GM18511 (cell line): ENCODE results near the gene POU4F2.

ENCODE experiments used
- ATAC-seq: cut with Tn5 transposase; IDR thresholded peaks from one replicate; pipeline ENCODE4 v1.9.1; 2021; ENCODE audit warnings: mild to moderate bottlenecking, moderate library complexity; ENCODE audit not compliant: unreplicated experiment

Gene POU4F2, protein sequence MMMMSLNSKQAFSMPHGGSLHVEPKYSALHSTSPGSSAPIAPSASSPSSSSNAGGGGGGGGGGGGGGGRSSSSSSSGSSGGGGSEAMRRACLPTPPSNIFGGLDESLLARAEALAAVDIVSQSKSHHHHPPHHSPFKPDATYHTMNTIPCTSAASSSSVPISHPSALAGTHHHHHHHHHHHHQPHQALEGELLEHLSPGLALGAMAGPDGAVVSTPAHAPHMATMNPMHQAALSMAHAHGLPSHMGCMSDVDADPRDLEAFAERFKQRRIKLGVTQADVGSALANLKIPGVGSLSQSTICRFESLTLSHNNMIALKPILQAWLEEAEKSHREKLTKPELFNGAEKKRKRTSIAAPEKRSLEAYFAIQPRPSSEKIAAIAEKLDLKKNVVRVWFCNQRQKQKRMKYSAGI

DNA sequence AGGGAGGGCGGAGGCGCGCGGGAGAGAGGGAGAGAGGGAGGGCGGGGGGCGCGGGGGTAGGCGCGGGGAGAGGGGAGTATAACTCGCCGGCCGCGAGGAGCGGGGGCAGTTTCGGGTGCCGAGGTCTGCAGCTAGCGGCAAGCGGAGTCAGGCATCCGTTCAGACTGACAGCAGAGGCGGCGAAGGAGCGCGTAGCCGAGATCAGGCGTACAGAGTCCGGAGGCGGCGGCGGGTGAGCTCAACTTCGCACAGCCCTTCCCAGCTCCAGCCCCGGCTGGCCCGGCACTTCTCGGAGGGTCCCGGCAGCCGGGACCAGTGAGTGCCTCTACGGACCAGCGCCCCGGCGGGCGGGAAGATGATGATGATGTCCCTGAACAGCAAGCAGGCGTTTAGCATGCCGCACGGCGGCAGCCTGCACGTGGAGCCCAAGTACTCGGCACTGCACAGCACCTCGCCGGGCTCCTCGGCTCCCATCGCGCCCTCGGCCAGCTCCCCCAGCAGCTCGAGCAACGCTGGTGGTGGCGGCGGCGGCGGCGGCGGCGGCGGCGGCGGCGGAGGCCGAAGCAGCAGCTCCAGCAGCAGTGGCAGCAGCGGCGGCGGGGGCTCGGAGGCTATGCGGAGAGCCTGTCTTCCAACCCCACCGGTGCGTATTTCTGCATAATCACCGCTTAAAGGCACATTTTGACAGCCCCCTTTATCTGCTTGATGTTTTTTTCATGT is at the start of gene POU4F2:
TSS of gene POU4F2 (plus strand) at position 108 of the 720 bp plus-strand sequence. CDS start at position 356, 248 bp downstream.
- no peak for ATAC-seq

DNA sequence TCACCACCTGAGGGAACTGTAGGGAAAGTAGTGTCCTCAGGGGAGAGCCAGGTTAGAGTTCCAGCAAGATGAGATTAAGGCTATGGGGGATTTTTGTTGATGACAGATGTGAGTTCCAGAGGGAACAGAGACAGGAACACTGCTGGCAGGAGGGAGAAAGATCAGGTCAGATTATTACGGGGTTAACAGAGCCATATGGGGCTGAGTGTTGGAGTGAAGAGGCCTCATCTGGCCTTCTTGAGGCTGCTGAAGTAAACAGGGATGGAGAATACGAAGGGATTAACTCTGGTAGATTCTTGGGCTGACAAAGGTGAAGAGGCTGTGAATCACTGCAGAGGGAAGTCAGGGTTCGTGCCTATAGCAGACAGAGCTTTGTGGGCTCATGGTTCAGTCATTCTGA is 47.9 kb upstream of the POU4F2 start:
- no peak for ATAC-seq

DNA sequence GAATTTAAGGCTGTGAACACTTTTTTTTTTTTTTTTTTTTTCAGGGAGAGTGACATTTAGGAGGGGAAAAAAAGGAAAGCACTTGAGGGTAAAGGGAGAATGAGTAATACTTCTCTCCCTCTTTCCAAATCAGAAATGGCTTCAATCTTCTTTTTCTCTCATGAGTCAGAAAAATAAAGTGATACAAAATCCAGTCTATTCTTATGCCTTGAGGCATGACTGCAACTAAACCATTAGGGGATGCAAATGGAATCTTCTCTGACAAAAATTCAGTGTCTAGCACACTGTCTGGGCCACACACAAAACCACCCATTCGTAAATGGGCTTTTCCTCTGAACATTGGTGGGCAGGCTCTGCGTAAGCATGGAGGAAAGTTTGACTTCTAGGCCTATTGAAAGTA is 46.7 kb upstream of the POU4F2 start:
- no peak for ATAC-seq

DNA sequence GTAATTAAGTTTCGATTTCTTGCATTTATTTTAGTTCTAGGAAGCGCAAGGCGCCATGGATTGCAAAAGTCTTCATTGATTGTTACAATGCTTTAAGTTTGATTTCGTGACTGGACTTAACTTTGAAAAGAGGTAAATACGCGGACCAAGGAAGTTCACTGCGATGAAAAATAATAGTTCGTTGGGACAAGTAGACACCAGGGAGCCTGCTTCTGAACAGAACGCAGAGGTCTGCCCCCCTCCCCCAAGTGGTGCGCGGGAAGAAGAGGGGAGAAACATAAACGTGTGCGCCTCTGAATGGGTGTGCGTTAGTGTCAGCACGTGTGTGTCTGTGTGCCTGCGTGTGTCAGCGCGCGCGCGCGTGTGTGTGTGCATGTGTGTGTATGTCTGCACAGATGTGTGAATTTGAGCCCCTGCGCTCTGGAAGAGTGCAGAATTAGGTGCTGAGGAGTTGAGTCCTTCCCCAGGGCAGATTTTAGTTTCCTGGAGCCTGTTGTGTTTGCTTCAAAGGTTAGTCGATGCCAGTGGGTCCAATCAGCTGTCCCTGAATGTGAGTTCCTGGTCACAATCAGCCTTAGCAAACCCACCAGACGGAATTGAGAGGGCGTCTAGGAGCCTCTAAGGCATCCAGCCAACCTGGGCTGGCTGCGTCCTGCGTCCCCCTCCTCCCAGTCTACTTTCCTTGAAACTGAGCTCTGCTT is 5.8 kb upstream of the POU4F2 start:
- ATAC-seq: no peak

DNA sequence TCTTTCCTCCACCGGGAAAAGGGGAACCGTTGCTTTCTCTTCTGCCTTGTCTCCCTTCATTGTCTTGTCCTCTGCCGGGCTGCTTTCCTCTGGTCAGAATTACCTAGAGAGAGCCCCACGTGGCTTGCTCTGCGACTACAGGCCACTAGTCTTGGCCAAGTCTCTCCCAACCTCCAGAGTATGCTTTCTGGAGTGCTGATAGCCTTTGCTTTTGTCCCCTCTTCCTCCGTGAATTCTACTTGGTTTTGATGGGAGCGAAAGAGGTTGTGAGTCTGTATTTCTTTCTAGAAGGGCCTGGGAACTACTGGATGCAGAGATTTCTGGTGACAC is 5.3 kb upstream of the POU4F2 start:
- no peak for ATAC-seq

DNA sequence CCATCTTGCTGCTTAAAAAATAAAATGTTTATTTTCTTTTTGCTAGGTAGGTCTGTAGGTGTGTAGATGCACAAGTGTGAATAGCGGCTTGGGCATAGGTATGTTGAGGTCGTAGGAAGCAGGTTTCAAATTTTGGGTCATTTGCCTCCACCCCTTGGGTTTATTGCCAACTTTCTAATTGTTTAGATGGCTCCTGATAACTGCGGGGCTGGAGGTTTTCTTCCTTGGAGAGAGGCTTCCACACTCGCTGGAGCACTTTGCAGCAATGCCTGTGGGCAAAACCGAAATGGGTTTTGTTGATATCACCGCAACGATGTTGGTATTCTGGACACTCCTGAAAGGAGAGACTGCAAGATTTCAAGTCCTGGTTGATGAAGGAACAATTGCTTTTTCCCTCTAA is 3.9 kb upstream of the POU4F2 start:
- ATAC-seq: no peak

DNA sequence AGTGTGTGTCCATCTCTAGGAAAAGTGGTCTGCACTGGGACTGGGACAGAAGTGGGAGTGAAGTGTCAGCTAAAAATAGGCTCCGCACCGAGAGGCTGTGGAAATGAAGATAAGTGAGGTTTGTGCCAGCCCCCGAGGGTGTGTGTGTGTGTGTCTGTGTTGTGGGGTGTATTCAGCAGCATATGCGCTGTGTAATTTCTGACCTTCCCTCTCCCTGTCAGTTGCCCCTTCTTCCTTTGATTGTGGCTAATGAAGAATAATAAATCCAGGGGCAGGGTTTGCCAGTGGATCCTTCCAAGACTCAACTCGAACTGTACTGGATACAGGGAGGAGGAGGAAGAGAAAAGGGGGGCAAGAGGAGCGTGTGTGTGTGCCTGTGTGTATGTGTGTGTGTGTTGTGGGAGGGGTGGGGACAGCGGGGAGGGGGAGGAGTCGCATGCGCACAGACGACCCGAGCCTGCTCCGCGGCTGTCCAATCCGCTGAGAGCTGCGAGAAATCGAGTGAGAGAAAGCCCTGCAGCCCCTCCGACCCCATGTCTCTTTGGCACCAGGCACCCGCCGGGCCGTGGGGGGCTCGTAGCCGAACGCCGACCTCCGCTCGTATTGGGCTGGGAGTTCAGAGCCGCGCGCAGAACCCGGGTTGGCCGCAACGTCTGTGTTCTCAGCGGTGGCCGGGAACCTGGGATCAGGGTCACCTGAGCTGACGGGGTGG is 916 bp upstream of the POU4F2 start:
- ATAC-seq: no peak

DNA sequence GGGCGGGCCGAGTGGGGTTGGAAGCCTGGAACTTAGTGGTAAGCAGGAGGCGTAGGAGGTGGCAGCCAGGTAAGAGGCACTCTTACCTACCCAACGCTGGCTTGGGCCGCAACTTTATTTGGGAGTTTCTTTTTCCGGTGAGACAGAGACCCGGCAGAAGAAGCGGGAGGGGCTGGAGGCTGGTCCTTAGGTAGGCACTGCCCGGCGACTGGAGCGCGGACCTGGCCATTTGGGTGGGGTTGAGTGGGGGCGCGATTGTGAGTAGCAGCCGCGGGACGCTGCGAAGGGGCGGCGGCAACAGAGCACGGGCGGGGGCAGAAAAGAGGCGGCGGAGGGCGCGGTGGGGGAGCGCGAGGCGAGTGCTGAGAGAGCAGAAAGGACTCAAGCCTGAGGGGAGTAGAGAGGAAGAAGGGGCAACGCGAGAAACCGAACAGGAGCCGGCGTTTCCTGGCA is 334 bp upstream of the POU4F2 start:
- ATAC-seq: no peak

DNA sequence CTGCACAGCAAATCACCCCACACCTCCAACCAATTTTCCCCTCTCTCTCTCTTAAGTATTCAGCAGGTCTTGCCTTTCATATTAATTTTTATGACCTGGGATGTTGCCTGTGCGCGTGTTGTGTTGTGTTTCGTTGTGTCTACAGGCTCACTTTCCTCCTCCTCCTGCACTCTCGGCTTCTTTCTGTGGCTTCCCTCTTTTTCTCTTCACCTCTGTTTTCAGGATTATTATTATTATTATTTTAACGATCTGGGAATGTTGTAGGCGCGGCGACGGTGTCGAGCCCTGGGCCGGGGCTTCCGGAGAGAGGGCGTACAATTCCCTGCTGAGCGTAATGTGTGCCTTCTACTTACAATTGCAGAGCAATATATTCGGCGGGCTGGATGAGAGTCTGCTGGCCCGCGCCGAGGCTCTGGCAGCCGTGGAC is 826 bp downstream of the POU4F2 start:
- ATAC-seq: no peak

DNA sequence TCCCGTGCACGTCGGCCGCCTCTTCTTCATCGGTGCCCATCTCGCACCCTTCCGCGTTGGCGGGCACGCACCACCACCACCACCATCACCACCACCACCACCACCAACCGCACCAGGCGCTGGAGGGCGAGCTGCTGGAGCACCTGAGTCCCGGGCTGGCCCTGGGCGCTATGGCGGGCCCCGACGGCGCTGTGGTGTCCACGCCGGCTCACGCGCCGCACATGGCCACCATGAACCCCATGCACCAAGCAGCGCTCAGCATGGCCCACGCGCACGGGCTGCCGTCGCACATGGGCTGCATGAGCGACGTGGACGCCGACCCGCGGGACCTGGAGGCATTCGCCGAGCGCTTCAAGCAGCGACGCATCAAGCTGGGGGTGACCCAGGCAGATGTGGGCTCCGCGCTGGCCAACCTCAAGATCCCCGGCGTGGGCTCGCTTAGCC is 1.4 kb downstream of the POU4F2 start:
- ATAC-seq: no peak

DNA sequence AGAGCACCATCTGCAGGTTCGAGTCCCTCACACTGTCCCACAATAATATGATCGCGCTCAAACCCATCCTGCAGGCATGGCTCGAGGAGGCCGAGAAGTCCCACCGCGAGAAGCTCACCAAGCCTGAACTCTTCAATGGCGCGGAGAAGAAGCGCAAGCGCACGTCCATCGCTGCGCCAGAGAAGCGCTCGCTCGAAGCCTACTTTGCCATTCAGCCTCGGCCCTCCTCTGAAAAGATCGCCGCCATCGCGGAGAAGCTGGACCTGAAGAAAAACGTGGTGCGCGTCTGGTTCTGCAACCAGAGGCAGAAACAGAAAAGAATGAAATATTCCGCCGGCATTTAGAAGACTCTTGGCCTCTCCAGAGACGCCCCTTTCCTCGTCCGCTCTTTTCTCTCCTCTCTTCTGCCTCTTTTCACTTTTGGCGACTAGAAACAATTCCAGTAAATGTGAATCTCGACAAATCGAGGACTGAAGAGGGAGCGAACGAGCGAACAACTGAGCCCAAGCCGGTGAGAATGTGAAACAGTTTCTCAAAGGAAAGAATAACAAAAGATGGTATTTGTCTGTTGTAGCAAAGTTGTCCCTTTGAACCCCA is 1.9 kb downstream of the POU4F2 start:
- ATAC-seq: no peak

DNA sequence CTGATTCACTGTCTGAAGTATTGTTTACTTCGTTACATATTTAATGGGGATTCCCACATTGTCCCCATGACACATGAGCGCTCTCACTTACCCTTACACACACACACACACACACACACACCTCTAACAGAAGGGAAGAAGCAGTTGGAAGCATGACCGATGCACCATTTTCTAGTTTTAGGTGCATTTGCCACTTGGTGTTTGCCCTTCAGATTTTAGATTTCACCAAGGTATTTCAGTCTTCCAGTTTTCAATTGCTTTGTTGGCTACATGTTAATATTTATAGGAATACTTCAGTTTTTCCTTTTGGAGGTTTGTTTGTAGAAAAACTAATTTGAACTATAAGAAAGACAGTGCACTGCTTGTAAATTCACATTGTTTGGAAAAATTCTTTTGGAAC is 3.1 kb downstream of the POU4F2 start:
- no peak for ATAC-seq

DNA sequence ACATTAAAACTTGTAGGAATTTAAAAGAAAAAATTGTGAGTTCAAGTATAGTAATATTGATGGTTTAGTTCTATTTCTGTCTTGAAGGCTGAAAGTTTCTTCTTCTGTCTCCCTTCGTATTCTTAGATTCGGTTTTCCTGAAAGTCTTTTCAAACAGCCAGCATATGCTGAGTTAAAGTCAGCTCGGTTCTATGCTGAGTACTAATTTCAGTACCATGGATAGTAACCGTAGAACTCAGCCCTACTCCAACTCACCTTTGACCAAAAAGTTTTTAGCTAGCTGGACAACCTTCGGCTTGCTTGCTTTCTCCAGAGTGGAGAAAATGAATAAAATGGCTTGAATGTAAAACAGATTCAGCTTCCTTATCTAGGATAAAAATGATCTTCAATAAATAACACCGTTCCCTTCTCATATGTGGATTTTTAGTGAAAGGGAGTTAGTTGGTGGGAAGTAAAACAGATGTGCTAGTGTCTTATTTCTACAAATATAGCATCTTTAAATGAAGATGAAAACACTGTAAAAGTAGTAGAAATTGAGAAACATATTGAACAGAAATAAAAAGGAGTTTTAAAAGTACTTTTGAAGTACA is 5.2 kb downstream of the POU4F2 start:
- no peak for ATAC-seq

DNA sequence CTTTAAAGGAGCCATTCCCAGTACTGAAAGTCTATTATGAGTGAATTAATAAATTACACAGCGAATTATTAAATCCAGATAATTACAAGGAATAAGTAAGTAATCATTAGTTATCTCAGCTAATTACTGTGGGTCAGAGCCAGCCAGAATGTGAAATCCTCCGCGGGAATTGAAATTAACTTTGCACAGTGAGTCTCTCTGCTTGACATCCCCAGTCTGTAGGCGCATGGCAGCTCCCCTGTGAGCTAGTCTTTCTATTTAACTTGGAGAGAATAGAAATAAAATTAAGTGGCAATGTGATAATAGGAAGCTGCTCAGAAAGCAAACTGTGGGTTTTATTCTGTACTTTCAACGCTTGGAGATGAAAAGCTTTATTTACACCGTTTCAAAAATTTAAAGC is 7.2 kb downstream of the POU4F2 start:
- no peak for ATAC-seq

DNA sequence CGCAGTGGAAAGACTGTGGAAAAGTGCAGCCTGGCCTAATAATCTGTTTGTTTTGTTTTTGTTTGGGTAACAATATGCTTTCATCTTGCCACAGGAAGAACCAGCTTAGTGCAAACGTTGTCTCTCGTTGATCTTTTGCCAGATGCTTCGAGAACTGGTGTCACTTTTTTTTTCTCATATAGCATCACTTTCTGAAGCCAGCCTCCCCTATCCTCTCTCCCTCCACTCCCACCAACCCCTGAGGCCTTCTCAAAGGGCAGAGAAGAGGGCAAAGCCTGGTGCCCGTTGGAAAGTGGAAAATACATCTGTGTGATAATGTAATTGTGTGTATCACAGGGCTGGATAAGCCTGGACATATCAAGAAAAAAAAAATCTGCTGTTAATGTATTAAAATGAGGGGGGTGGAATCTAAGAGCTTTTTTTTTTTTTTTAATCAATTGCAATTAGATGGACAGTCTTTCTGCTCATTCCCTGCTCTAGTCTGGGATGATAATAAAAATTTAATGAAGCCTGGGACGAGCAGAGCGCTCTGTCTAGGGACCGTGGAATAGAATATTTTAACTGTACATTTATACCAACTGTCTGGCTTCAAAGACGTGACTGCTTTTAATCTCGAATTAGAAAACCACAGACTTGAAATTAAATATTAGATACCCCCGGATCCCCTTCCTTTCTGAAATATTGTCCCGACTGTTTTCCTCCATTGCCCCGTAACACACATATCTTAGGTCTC is 8.1 kb downstream of the POU4F2 start:
- ATAC-seq: no peak

DNA sequence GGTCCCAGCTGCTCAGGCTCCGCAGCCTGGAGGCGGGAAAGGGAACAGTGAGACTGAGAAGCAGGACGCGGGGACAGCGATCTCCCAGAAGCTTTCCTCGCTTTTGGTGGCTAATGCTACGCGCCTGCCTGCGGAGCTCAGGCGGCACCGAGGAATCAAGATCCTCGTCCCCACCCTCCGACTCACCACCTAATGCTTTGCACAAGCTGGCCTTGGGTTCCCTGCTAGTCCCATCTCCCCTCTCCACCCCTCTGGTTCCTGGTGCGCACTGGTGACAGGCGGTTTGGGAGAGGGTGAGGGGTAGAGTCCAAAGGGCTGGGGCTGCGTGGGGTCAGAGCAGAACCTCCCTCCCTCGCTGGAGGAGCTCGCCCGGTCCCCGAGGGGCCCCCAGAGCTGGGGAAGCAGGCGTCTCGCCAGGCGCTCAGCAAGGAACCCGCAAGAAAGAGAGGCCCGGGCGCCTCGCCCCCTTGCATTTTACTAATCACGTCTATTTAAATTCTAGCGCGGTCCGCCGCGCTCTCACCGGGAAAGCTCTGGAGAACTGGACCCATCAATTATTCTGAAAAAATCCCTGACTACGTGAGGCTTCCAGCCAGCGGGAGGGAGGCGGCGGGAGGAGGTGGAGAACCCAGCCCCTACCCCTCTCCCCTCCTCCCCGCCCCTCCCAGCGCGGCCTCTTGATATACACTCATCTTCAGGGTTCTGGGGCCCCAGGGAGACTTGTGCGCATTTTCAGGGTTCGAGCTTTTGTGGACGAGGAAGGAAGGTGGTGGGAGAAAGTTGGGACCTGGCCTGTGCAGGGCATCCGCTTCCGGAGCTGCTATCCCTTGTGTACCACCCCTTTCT is 9.1 kb downstream of the POU4F2 start:
- ATAC-seq: no peak

DNA sequence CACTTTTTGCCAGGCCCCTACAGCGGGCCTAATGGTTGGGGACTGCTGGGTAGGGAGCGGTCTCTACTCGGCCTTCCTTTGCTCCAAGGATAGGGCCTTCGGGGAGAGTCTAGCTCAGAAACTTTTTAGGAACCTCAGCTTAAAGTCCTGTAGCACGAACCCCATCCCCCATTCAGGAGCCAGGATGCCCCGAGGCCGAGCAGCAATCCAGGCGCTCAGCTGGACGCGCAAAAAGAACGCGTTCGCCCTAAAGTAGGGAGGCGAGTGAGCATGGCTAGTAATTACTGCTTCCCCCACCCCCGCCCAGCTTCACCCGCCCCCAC is 9.7 kb downstream of the POU4F2 start:
- no peak for ATAC-seq

DNA sequence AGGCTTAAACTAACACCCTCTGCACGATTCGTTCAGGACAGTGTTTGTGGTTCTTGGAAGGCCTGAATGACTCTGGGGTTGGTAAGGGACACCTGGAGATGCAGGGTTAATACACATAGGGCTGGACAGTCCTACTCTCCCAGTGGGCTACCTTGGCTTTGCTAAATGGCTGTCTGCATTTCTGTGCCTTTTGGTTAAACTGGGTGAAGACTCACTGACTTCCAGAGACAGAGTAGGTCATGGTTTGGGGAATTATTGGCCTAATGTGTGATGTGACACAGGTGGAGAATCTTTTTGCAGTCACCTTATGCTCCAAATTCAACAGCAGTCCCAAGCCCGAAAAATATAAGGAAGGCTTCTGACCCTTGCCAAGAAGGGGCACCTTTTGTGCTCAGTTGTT is 10.5 kb downstream of the POU4F2 start:
- no peak for ATAC-seq

DNA sequence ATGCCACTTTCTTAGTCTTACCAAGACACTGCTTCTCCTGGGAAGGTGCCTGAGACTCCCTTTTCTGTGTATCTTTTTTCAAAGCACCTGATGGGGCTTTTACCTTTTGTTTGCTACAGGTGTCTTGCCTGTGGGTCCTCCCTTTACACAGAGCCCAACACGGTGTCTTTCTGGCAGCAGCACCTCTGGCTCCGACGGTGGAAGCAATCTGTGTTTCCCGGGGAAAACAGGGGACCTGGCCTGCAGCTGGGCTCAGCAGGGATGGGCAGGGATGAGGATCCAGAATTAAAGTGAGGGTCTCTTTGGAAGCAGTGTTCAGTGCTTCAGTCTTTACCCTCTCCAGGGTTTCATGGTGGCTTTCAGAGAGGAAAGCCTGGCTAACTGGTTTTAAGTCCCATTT is 11.3 kb downstream of the POU4F2 start:
- ATAC-seq: no peak
